Measurements from ENCODE around the gene LENG8. TPM values are rescaled to one million over a fixed set of nuclear protein-coding genes. Genes with fewer than 3 reads are reported as not detected.
"Not testable (repeated sequence)": the region's sequence is repeated elsewhere in the genome, so short reads cannot be mapped to it uniquely, and the experiment has no call there.

LENG8 gene
- total RNA-seq, 1 donor from 2014 or later: 56.0 TPM

GRCh38 chr19:54469496-54469934 lies 20.5 kb downstream of the LENG8 start:
- ATAC-seq (ENCODE audit: poor library complexity) (no peak), DNase-seq (peak; percentile 83)

GRCh38 chr19:54470276-54470887 lies 21.4 kb downstream of the LENG8 start:
- intact Hi-C loops (cut with DNase I): no loop called here
- ATAC-seq (ENCODE audit: poor library complexity) (no peak), DNase-seq (no peak)

More at GRCh38 chr19:54469496-54469934, 20.5 kb downstream of the LENG8 start:
- intact Hi-C loops (cut with DNase I): no loop called here

DNA sequence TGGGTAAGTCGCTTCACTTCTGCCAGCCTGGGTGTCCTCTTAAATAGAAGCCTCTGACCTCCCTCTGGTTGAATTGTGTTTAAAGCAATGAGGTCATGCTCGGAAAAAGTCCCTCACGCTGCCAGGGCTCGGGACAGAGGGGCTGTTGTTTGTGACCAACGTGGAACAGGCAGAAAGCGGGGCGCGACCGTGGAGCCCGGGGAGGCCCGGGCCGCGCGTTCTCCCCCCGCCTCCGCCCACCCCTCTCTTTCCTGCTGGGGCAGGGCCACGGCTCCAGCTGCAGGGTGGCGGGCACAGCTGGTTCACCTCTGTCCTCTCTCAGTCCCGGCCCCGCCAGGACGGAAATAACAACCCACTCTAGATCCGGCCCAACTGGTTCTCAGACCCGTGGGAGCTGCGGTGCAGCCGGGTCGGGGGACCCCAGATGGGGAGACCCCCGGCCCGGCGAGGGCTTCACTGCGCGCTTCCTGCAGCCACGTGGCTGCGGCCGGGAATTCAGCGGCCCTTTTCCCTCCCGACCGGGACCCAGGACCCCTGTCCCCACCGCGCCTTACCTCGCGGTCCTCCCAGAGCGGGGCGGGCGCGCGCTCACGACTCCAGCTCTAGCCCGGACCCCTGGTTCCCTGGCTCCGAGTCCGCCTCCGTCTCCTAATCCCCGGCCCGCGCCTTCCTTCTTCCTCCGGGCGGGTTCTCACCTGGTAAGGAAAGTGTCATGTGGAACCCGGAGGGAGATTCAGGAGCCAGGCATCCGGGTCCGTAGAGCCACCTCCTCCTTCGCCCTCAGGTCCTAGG lies 22.2 kb downstream of the LENG8 start:
- DNase-seq (peak; percentile 58), ATAC-seq (ENCODE audit: poor library complexity) (peak; percentile 57)
- intact Hi-C loops (cut with DNase I): no loop called here

DNA sequence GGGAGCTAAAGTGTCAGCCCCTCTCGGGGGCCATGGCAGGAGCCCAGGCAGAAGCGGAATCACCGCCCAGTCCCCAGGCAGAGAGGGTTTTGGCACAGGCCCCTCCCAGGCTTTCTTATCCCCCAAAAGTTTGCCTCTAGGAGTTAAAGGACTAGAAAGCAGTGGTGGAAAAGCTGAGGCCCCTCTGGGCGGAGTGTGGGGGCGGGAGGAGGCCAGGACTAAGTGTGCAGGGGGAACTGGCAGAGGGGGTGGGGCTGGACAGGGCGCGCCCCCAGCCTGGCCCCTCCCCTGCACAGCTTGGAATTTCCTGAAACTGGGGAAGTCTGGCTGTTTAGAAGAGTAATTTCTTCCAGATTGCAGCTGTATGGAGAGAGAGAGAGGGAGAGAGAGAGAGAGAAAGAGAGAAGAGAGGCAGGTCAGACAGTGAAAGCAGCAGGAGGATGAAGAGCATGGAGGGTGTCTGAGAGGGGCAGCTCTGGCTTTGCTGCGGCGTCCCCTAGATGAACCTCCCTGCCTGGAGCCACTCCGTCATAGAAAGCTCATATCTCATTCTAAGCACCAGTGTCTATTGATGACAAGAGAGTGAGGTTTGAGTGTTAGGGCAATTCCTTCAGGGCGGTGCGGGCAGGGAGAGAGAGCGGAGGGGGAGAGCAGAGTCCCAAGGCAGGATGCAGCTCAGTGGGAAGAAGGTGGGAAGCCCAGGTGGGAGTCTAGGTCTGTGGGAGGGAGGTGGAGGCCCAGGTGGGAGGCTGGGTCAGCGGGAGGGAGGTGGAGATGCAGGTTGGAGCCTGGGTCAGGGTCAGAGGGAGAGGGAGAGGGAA lies 24.3 kb downstream of the LENG8 start, which contains the start of gene CDC42EP5:
Gene CDC42EP5, minus strand, starts transcription at position 226 of the 821 bp plus-strand sequence. CDS start 7,749 bp downstream, outside the sequence.
- intact Hi-C loops (cut with DNase I): no loop called here
- peak; percentile 85 for DNase-seq
- ATAC-seq (ENCODE audit: poor library complexity): peak; percentile 87

DNA sequence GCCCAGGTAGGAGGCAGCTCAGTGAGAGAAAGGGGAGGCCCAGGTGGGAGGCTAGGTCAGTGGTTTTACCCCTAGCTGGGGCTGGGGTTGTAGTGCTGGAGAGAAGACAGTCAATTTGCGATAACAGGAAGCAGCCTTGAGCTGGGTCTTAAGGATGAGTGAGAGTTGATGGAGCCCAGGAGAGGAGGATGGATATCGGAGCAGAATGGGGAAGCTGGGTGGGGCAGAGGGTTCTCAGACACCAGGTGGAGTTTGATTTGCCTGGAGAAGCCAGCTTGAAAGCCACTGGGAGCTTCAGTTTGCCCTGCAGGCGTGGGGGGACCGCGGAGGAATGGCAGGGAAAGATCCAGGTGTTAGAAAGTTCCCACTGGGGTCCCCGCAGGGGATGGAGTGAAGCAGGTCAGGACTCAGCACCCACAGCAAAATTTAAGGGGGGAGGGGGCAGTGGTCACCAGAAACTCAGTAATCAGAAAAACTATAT lies 24.9 kb downstream of the LENG8 start:
- DNase-seq (no peak), ATAC-seq (ENCODE audit: poor library complexity) (no peak)
- intact Hi-C loops (cut with DNase I): no loop called here

- no peak for ATAC-seq (ENCODE audit: poor library complexity)
- intact Hi-C loops (cut with DNase I): no loop called here
- no peak for DNase-seq
Observed at GRCh38 chr19:54475706-54476105, 26.7 kb downstream of the LENG8 start.

DNA sequence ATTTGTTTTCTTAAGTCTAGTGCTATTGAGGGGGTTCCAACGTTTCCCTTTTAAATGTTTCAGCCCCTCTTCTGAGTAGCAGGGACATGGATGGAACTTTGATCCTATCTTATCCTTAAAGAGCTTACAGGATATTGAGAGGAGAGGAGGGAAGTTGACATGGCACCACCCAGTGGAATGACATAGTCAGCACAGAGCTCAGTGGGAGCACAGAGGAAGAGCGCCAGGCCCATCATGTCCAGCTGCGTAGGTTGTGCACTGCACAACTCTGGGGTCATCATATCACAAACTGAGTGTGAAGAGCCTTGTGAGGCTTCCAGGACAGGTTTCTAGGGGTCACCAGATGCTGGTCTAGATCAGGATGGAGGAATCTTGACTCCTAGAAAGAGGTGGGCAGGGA lies 28.7 kb downstream of the LENG8 start:
- ATAC-seq (ENCODE audit: poor library complexity): no peak
- intact Hi-C loops (cut with DNase I): no loop called here

GRCh38 chr19:54478677-54479266 lies 29.8 kb downstream of the LENG8 start:
- no peak for ATAC-seq (ENCODE audit: poor library complexity)
- DNase-seq: no peak
- intact Hi-C loops (cut with DNase I): no loop called here

More for the DNA sequence above, 28.7 kb downstream of the LENG8 start:
- no peak for DNase-seq

GRCh38 chr19:54480051-54480450 lies 31.1 kb downstream of the LENG8 start:
- ATAC-seq (ENCODE audit: poor library complexity): no peak
- DNase-seq: no peak
- intact Hi-C loops (cut with DNase I): no loop called here

- ATAC-seq (ENCODE audit: poor library complexity) (peak; percentile 45), DNase-seq (no peak)
- intact Hi-C loops (cut with DNase I): no loop called here
Observed at GRCh38 chr19:54481326-54481930, 32.4 kb downstream of the LENG8 start.

DNA sequence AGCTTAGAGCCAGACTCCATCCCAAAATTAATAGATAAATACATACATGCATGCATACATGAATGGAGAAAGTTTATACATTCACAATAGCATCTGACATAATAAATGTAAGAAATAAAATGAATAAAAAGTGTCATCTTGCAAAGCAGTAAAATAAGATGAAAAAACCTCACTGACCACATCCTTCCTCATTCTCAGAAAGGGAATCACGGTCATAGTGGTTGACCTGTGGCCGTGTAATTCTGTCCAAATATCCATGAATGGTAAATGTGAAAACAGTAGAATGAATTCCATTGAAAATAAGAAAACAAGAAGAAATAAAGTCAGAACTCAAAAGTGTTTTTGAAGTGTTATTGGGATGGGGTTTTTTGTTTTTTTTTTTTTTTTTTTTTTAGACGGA lies 33.9 kb downstream of the LENG8 start:
- DNase-seq (no peak), ATAC-seq (ENCODE audit: poor library complexity) (no peak)
- intact Hi-C loops (cut with DNase I): no loop called here

DNA sequence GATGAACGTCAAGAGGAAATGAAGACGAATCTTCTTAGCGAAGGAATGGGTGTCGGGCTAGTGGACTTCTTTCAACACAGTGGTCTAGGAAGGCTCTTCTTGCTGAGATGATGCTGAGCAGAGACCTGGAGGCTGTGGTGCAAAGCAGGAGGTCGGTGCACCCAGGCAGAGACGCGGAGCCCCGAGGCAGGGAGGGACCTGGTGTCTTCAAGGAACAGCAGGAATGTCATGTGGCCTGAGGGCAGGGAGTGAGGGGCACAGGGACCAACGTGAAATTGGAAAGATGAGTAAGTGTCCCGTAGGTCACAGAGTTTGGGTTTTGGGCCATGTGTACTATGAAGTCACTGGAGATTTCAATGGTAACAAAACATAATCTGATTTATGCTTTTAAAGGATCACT lies 35.5 kb downstream of the LENG8 start:
- ATAC-seq (ENCODE audit: poor library complexity) (no peak), DNase-seq (no peak)
- intact Hi-C loops (cut with DNase I): no loop called here

DNA sequence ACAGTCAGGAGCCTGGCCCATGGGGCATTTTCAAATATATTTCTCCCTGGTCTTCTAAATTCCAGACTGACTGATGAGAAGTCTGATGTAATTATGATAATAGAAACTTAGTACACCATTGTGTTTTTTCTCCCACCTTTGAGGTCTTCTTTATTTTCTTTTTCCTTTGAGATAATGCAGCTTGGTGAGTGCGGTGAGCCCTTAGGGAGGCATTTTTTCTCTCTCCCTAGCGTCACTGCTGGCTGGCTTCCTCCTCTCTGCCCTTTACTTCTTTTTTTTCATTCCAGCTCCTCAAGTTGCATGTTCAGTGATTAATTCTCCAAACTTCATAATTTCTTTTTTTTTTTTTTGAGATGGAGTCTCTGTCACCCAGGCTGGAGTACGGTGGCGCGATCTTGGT lies 36.9 kb downstream of the LENG8 start:
- ATAC-seq (ENCODE audit: poor library complexity): no peak
- intact Hi-C loops (cut with DNase I): no loop called here

DNA sequence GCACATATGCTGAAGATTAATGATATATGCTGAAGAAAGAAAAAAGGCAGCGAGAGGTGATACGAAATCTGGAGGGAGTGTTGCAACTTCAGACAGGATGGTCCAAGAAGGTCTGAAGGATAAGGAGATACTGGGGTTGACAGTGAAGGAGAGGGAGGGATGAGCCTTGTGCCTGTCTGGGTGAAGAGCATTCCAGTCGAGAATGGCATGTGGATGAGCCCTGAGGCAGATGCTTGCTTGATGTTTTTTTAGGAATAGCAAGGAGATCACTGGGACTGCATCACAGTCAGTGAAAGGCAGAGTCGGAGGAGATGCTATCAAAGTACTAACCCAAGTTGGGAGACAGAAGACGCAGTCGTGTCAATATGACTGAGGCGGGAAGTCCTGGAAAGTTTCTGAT lies 40.3 kb downstream of the LENG8 start:
- ATAC-seq (ENCODE audit: poor library complexity): no peak
- intact Hi-C loops (cut with DNase I): no loop called here
- DNase-seq: no peak

More for the DNA sequence above, 36.9 kb downstream of the LENG8 start:
- DNase-seq: no peak

GRCh38 chr19:54489766-54490165 lies 40.8 kb downstream of the LENG8 start:
- no peak for ATAC-seq (ENCODE audit: poor library complexity)
- no peak for DNase-seq
- intact Hi-C loops (cut with DNase I): no loop called here

GRCh38 chr19:54492568-54492967 lies 43.6 kb downstream of the LENG8 start:
- intact Hi-C loops (cut with DNase I): no loop called here
- DNase-seq: no peak
- ATAC-seq (ENCODE audit: poor library complexity): no peak

DNA sequence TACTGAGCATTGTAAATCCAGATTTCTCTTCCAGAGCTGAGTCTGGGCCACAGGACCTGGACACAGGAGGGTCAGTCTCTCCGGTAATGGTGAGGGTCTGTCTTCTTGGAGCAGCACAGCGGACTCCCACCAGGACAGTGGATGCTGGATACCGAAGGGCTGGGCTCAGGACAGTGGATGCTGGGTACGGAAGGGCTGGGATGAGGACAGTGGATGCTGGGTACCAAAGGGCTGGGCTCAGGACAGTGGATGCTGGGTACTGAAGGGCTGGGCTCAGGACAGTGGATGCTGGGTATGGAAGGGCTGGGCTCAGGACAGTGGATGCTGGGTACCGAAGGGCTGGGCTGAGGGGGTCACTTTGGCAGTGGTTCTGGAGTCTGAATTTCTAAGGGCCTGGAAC lies 44.1 kb downstream of the LENG8 start:
- ATAC-seq (ENCODE audit: poor library complexity); intact Hi-C loops (cut with DNase I); DNase-seq: not testable (repeated sequence)

DNA sequence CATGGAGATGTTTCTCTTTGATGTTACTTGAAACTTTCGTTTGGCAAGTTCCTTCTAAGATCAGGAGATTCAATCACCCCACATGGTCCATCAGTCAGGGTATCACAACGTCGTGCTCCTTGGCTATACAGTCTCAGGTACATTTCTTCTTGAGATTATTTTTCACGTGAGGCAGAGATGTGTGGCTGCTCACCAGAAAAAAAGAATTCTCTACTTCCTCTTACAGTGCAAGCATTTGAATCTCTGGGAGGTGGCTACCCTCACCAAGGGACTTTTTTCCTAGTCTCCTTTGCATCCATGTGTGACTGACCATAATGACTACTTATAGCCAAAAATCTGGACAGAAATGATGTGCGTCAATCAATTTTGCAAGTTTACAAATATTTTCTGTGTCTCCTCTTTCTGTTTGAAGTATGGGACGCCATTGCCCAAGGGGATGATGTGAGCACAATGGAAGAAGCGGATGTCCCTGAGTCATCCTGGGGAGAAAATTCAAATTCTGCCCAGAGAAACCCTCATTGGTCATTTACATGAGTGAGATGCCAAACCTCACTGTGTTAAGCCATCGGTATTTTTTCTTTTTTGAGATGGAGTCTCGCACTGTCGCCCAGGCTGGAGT lies 45.1 kb downstream of the LENG8 start:
- intact Hi-C loops (cut with DNase I): no loop called here
- DNase-seq (no peak), ATAC-seq (ENCODE audit: poor library complexity) (no peak)
